ENCODE data around the gene IFITM1.
"Not testable (repeated sequence)": the region's sequence is repeated elsewhere in the genome, so short reads cannot be mapped to it uniquely, and the experiment has no call there.

IFITM1 gene

GRCh38 chr11:282171-282570 is 31.7 kb upstream of the IFITM1 start:
- FAIRE-seq (no peak), DNase-seq (ENCODE audit: insufficient read length, low spot score) (no peak)
- TF ChIP-seq TAF1 (IDR thresholded peaks at IDR 0.05; ENCODE audit: low read depth, low read length) (no peak), POLR2AphosphoS5 (IDR thresholded peaks at IDR 0.05; ENCODE audit: low read depth, low read length) (no peak), PAX5 (IDR thresholded peaks at IDR 0.05; ENCODE audit: insufficient read depth, low read length, severe bottlenecking) (no peak), POU2F2 (IDR thresholded peaks at IDR 0.05; ENCODE audit: low read depth, low read length) (no peak), POLR2A (IDR thresholded peaks at IDR 0.05; ENCODE audit: low read depth, low read length) (no peak), SPI1 (IDR thresholded peaks at IDR 0.05; ENCODE audit: low read depth, low read length) (no peak)

DNA sequence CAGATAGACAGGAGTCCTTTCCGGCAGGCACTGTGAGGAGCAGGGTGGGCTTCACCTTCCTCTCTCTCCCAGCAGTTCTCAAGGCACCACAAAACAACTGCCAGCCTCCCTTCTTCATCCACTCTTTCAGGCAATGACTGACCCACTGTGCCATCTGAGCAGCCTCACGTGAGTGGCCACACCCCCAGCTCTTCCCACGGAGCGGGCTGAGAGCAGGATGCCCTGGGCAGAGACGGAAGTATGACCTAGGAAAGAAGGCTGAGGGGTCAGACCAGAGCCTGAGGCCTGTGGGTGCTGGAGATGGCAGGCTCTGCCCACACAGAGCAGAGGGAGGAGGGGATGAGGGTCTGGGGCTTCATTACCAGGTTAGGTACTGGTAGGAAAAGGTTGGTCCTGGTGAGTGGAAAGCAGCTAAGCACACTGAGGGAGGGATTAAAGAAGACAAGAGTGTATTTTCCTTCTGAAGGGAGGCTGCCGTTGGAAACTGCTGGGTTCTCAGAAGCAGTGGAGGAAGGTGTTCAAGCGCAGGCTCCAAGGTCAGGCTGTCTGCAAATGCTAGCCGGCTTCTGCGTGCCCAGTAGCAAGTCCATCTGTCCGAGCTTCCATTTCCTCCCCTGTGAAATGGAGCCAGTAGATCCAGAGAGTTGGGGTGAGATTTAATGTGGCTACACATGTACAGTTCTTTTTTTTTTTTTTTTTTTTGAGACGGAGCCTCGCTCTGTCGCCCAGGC is 31.0 kb upstream of the IFITM1 start:
- no peak for TF ChIP-seq POU2F2 (IDR thresholded peaks at IDR 0.05; ENCODE audit: low read depth, low read length)
- FAIRE-seq, result no peak
- no peak for DNase-seq (ENCODE audit: insufficient read length, low spot score)

DNA sequence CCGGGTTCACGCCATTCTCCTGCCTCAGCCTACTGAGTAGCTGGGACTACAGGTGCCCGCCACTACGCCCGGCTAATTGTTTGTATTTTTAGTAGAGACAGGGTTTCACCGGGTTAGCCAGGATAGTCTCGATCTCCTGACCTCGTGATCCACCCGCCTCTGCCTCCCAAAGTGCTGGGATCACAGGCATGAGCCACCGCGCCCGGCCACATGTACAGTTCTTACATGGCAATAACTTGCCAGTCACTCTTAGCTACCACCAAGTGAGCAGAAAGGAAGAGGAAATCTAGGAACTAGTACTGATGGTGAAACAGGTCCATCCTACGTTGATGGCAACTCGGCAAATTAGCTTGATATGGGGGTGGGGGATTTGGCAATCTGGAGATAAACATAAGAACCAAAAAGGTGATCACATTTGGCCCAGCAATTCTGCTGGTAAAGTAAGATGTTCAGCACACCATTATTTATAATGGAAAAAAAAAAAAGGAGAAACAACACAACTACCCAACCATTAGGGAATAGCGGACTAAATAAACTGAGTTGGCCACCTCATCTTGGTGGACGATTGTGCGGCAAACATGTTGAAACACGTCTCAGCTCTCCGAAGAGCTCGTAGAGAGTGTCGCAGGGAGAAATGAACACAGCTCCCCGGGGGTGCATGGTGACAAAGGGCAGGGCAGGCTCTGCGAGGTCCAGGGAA is 30.3 kb upstream of the IFITM1 start:
- TF ChIP-seq POLR2AphosphoS5 (IDR thresholded peaks at IDR 0.05; ENCODE audit: low read depth, low read length) (no peak), POLR2A (IDR thresholded peaks at IDR 0.05; ENCODE audit: low read depth, low read length) (no peak), SPI1 (IDR thresholded peaks at IDR 0.05; ENCODE audit: low read depth, low read length) (no peak), PAX5 (IDR thresholded peaks at IDR 0.05; ENCODE audit: insufficient read depth, low read length, severe bottlenecking) (no peak), POU2F2 (IDR thresholded peaks at IDR 0.05; ENCODE audit: low read depth, low read length) (no peak), TAF1 (IDR thresholded peaks at IDR 0.05; ENCODE audit: low read depth, low read length) (no peak)
- FAIRE-seq (no peak), DNase-seq (ENCODE audit: insufficient read length, low spot score) (no peak)

GRCh38 chr11:284105-285020 is 29.5 kb upstream of the IFITM1 start:
- FAIRE-seq (no peak), DNase-seq (ENCODE audit: insufficient read length, low spot score) (no peak)
- TF ChIP-seq PAX5 (IDR thresholded peaks at IDR 0.05; ENCODE audit: insufficient read depth, low read length, severe bottlenecking) (no peak), POLR2A (IDR thresholded peaks at IDR 0.05; ENCODE audit: low read depth, low read length) (no peak), SPI1 (IDR thresholded peaks at IDR 0.05; ENCODE audit: low read depth, low read length) (no peak), POLR2AphosphoS5 (IDR thresholded peaks at IDR 0.05; ENCODE audit: low read depth, low read length) (no peak), POU2F2 (IDR thresholded peaks at IDR 0.05; ENCODE audit: low read depth, low read length) (no peak), TAF1 (IDR thresholded peaks at IDR 0.05; ENCODE audit: low read depth, low read length) (no peak)

GRCh38 chr11:285021-285893 is 28.6 kb upstream of the IFITM1 start:
- peak; percentile 11 for DNase-seq (ENCODE audit: insufficient read length, low spot score)
- no peak for TF ChIP-seq TAF1 (IDR thresholded peaks at IDR 0.05; ENCODE audit: low read depth, low read length)
- TF ChIP-seq POU2F2 (IDR thresholded peaks at IDR 0.05; ENCODE audit: low read depth, low read length), result no peak
- no peak for TF ChIP-seq POLR2AphosphoS5 (IDR thresholded peaks at IDR 0.05; ENCODE audit: low read depth, low read length)
- no peak for TF ChIP-seq PAX5 (IDR thresholded peaks at IDR 0.05; ENCODE audit: insufficient read depth, low read length, severe bottlenecking)
- no peak for FAIRE-seq

GRCh38 chr11:285894-286220 is 28.0 kb upstream of the IFITM1 start:
- TF ChIP-seq PAX5 (IDR thresholded peaks at IDR 0.05; ENCODE audit: insufficient read depth, low read length, severe bottlenecking) (no peak), POLR2A (IDR thresholded peaks at IDR 0.05; ENCODE audit: low read depth, low read length) (no peak), POU2F2 (IDR thresholded peaks at IDR 0.05; ENCODE audit: low read depth, low read length) (no peak), TAF1 (IDR thresholded peaks at IDR 0.05; ENCODE audit: low read depth, low read length) (no peak), POLR2AphosphoS5 (IDR thresholded peaks at IDR 0.05; ENCODE audit: low read depth, low read length) (no peak), SPI1 (IDR thresholded peaks at IDR 0.05; ENCODE audit: low read depth, low read length) (no peak)
- DNase-seq (ENCODE audit: insufficient read length, low spot score) (peak; percentile 20), FAIRE-seq (no peak)

DNA sequence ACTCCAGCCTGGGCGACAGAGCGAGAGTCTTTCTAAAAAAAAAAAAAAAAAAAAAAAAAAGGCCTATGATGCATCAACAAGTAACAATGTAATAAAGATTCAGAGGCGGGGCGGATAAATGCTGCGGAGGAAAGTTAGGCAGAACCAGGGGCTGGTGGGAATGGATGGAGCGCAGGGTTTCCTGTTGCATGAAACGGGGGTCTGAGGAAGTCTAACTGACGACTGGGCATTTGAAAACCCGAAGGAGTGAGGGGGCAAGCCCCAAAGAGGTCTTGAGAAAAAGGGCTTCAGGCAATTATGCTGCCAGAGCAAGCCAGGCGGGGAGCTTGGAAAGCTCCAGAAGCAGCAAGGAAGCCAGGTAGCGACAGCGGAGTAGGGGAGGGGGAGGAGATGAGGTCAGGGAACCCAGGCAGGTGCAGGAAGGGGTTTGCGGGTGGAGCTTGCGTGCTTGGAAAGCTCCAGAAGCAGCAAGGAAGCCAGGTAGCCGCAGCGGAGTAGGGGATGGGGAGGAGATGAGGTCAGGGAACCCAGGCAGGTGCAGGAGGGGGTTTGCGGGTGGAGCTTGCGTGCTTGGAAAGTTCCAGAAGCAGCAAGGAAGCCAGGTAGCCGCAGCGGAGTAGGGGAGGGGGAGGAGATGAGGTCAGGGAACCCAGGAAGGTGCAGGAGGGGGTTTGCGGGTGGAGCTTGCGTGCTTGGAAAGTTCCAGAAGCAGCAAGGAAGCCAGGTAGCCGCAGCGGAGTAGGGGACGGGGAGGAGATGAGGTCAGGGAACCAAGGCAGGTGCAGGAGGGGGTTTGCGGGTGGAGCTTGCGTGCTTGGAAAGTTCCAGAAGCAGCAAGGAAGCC is 26.6 kb upstream of the IFITM1 start:
- peak; percentile 29 for DNase-seq (ENCODE audit: insufficient read length, low spot score)
- FAIRE-seq, result not testable (repeated sequence)

- FAIRE-seq (peak; percentile 68), DNase-seq (ENCODE audit: insufficient read length, low spot score) (peak; percentile 39)
- TF ChIP-seq PAX5 (IDR thresholded peaks at IDR 0.05; ENCODE audit: insufficient read depth, low read length, severe bottlenecking) (no peak), POLR2A (IDR thresholded peaks at IDR 0.05; ENCODE audit: low read depth, low read length) (no peak), TAF1 (IDR thresholded peaks at IDR 0.05; ENCODE audit: low read depth, low read length) (no peak), SPI1 (IDR thresholded peaks at IDR 0.05; ENCODE audit: low read depth, low read length) (no peak), POU2F2 (IDR thresholded peaks at IDR 0.05; ENCODE audit: low read depth, low read length) (no peak), POLR2AphosphoS5 (IDR thresholded peaks at IDR 0.05; ENCODE audit: low read depth, low read length) (no peak)
Observed at GRCh38 chr11:287821-288477, 25.9 kb upstream of the IFITM1 start.

All from GM12891 (cell line).